NCI-H1694 treated with DMSO at 0.1 percent for 48 hours (cell line): Measurements from ENCODE around the gene MUC5B.
"Not testable (repeated sequence)": the region's sequence is repeated elsewhere in the genome, so short reads cannot be mapped to it uniquely, and the experiment has no call there.

ENCODE experiments used
- DNase-seq: peaks from one replicate; lab custom pipeline; 2025; lab: John Stamatoyannopoulos, UW

The MUC5B gene

GRCh38 chr11:1202154-1202775, 20.6 kb upstream of the MUC5B start:
- no peak for DNase-seq

- DNase-seq = no peak
Measured at GRCh38 chr11:1202776-1203504, 19.9 kb upstream of the MUC5B start.

GRCh38 chr11:1203505-1204271, 19.2 kb upstream of the MUC5B start:
- DNase-seq = no peak

- no peak for DNase-seq
Measured at GRCh38 chr11:1204381-1205101, 18.3 kb upstream of the MUC5B start.

- no peak for DNase-seq
Measured at GRCh38 chr11:1205121-1205986, 17.5 kb upstream of the MUC5B start.

- DNase-seq = no peak
Measured at GRCh38 chr11:1205987-1206331, 16.9 kb upstream of the MUC5B start.

- DNase-seq = no peak
Measured at GRCh38 chr11:1206391-1207271, 16.2 kb upstream of the MUC5B start.

GRCh38 chr11:1207401-1208143, 15.3 kb upstream of the MUC5B start:
- DNase-seq = no peak

- DNase-seq = no peak
Measured at GRCh38 chr11:1208144-1208393, 14.8 kb upstream of the MUC5B start.

- DNase-seq = no peak
Measured at GRCh38 chr11:1208394-1209261, 14.2 kb upstream of the MUC5B start.

- DNase-seq = no peak
Measured at GRCh38 chr11:1209371-1210057, 13.4 kb upstream of the MUC5B start.

GRCh38 chr11:1211838-1212237, 11.0 kb upstream of the MUC5B start:
- DNase-seq = no peak

GRCh38 chr11:1215826-1216225, 7.0 kb upstream of the MUC5B start:
- DNase-seq = not testable (repeated sequence)

GRCh38 chr11:1217151-1217550, 5.7 kb upstream of the MUC5B start:
- no peak for DNase-seq

GRCh38 chr11:1218256-1218787, 4.5 kb upstream of the MUC5B start:
- no peak for DNase-seq

- DNase-seq = no peak
Measured at GRCh38 chr11:1218788-1219445, 3.9 kb upstream of the MUC5B start.

- no peak for DNase-seq
Measured at GRCh38 chr11:1219446-1219833, 3.4 kb upstream of the MUC5B start.
